ENCODE results near the gene UBTD1. TPM values are rescaled to one million over a fixed set of nuclear protein-coding genes. Genes with fewer than 3 reads are reported as not detected.
A peak's percentile ranks its signal among the peaks of the same experiment; 100 is the strongest.

UBTD1 gene
- polyA plus RNA-seq, 3 donors: 17.2 to 20.0 (median 19.0) TPM

DNA sequence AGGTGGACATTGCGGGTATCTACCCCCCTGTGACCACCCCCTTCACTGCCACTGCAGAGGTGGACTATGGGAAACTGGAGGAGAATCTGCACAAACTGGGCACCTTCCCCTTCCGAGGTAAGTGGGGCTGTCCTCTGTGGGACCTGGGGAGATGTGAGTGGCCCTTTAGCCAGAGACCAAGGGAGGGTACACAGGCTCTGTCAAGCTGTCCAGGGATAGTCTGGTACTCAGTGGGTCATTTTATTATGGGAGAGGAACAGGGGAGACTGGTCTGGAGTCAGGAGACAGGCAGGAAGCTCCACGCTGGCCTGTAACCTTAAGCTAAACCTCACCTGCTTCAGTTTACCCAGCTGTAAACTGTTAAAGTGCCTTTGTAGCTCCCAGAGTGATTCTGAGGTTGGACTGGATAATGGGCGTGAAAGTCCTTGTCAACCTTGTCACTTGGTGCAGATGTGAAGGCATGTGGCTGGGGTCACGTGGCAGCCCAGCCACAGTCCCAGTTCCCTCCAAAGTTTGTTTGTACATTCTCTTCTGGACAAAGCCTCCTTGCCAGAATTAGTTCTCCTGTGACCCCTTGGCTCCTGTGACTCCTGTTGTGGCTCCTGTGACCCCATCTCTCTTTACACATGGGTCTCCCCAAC lies 86.2 kb downstream of the UBTD1 start:
- peak overlapping the region in 1 of 7 donors; percentile 59 for H3K27ac Mint-ChIP-seq
- no peaks in the 10 kb centered on the region for H3K36me3 ChIP-seq (replicated peaks in 1 of 2; ENCODE audit: control insufficient read depth in 1 of 2, insufficient read depth in 2 of 2, low read length in 2 of 2)
- no peak overlapping the region for H3K4me2 ChIP-seq (replicated peaks; ENCODE audit: extremely low read depth, low read length, poor library complexity, severe bottlenecking)
- H3K4me1 Mint-ChIP-seq: no peaks in the 10 kb centered on the region
- TF ChIP-seq CTCF (IDR thresholded peaks at IDR 0.05): no peak
- peaks cover 0 to 3% (median 0%) of the 10 kb centered on the region in 3 donors for H3K27me3 Mint-ChIP-seq (ENCODE audit: low read depth in 3 of 3)
- WGBS (ENCODE audit: insufficient coverage): 100% methylated on average over 2 of the region's 5 CpGs
- no peaks in the 10 kb centered on the region for H3K27me3 ChIP-seq (ENCODE audit: control insufficient read depth in 2 of 2, insufficient read depth in 2 of 2, low read length in 2 of 2)
- no peaks in the 10 kb centered on the region for H3K79me2 ChIP-seq (ENCODE audit: insufficient read depth, low read length)
- no peak overlapping the region for H3K4me3 Mint-ChIP-seq
- no peaks in the 10 kb centered on the region for H4K20me1 ChIP-seq (ENCODE audit: insufficient read depth, low read length)
- H3K4me3 ChIP-seq (replicated peaks in 1 of 3; ENCODE audit: low read depth in 2 of 3, low read length in 3 of 3): no peak overlapping the region
- no peaks in the 10 kb centered on the region for H3K4me1 ChIP-seq (ENCODE audit: control insufficient read depth in 1 of 2, insufficient read depth in 2 of 2, low read length in 2 of 2)
- no peak overlapping the region for H3K9ac ChIP-seq (ENCODE audit: insufficient read depth, low read length, poor library complexity, severe bottlenecking)
- intact Hi-C loops (cut with micrococcal nuclease): loop anchor here in 1 of 2 donors (5.0 kb wide), 1 partner anchor 613 kb away; no protein-coding TSS in a partner anchor
- H2AFZ ChIP-seq (ENCODE audit: insufficient read depth, low read depth, low read length, poor library complexity, severe bottlenecking): no peak overlapping the region
- no peaks in the 10 kb centered on the region for H3K36me3 Mint-ChIP-seq
- no peaks in the 10 kb centered on the region for H3K9me3 Mint-ChIP-seq
- H3K9me3 ChIP-seq (replicated peaks in 1 of 2; ENCODE audit: control insufficient read depth in 1 of 2, insufficient read depth in 1 of 2, low read length in 2 of 2): no peaks in the 10 kb centered on the region
- DNase-seq: no peak
- no peak overlapping the region for H3K27ac ChIP-seq (ENCODE audit: low read depth in 1 of 2, low read length in 2 of 2)

- Histone ChIP-seq H3K36me3 (replicated peaks in 1 of 2; ENCODE audit: control insufficient read depth in 1 of 2, insufficient read depth in 2 of 2, low read length in 2 of 2) (no peaks in the 10 kb centered on the region), H3K4me1 (ENCODE audit: control insufficient read depth in 1 of 2, insufficient read depth in 2 of 2, low read length in 2 of 2) (no peaks in the 10 kb centered on the region), H3K4me2 (replicated peaks; ENCODE audit: extremely low read depth, low read length, poor library complexity, severe bottlenecking) (no peak overlapping the region), H2AFZ (ENCODE audit: insufficient read depth, low read depth, low read length, poor library complexity, severe bottlenecking) (no peak overlapping the region), H3K27ac (ENCODE audit: low read depth in 1 of 2, low read length in 2 of 2) (no peak overlapping the region), H3K9ac (ENCODE audit: insufficient read depth, low read length, poor library complexity, severe bottlenecking) (no peak overlapping the region), H3K4me3 (replicated peaks in 1 of 3; ENCODE audit: low read depth in 2 of 3, low read length in 3 of 3) (no peak overlapping the region), H3K27me3 (ENCODE audit: control insufficient read depth in 2 of 2, insufficient read depth in 2 of 2, low read length in 2 of 2) (no peaks in the 10 kb centered on the region), H3K79me2 (ENCODE audit: insufficient read depth, low read length) (no peaks in the 10 kb centered on the region), H4K20me1 (ENCODE audit: insufficient read depth, low read length) (no peaks in the 10 kb centered on the region), H3K9me3 (replicated peaks in 1 of 2; ENCODE audit: control insufficient read depth in 1 of 2, insufficient read depth in 1 of 2, low read length in 2 of 2) (no peaks in the 10 kb centered on the region)
- H3K27me3 Mint-ChIP-seq (ENCODE audit: low read depth in 3 of 3): peaks cover 0 to 2% (median 0%) of the 10 kb centered on the region in 3 donors
- no peak for TF ChIP-seq CTCF (IDR thresholded peaks at IDR 0.05)
- no peak overlapping the region for H3K4me3 Mint-ChIP-seq
- DNase-seq: no peak
- H3K27ac Mint-ChIP-seq: no peak overlapping the region
- WGBS (ENCODE audit: insufficient coverage): 96% methylated on average over 5 of the region's 5 CpGs
- no peaks in the 10 kb centered on the region for H3K4me1 Mint-ChIP-seq
- H3K36me3 Mint-ChIP-seq: no peaks in the 10 kb centered on the region
- no peaks in the 10 kb centered on the region for H3K9me3 Mint-ChIP-seq
- intact Hi-C loops (cut with micrococcal nuclease): loop anchor here in 1 of 2 donors (5.0 kb wide), 1 partner anchor 613 kb away; no protein-coding TSS in a partner anchor
These were observed 86.7 kb downstream of the UBTD1 start for GRCh38 chr10:97585439-97585811.
